ENCODE results near the gene ABL2. TPM values are rescaled to one million over a fixed set of nuclear protein-coding genes. Genes with fewer than 3 reads are reported as not detected.
"Not testable (repeated sequence)": the region's sequence is repeated elsewhere in the genome, so short reads cannot be mapped to it uniquely, and the experiment has no call there.

ABL2 gene
- polyA plus RNA-seq (2012; ENCODE audit: insufficient read depth, insufficient read length) = 4.2 TPM

GRCh38 chr1:179229214-179230140 lies at the start of gene ABL2:
Gene ABL2, minus strand, starts transcription at chr1:179229677. Its CDS starts 280 bp downstream, at chr1:179229397.
- H3K4me3 ChIP-seq (ENCODE audit: low read length) = peak within 1 kb of the TSS; percentile 74
- no peak for DNase-seq (ENCODE audit: low read depth, low spot score)

GRCh38 chr1:179278920-179279319 lies 49.4 kb upstream of the ABL2 start:
- no peak overlapping the region for H3K4me3 ChIP-seq (ENCODE audit: low read length)
- DNase-seq (ENCODE audit: low read depth, low spot score) = no peak

GRCh38 chr1:179274424-179274823 lies 44.9 kb upstream of the ABL2 start:
- not testable (repeated sequence) for DNase-seq (ENCODE audit: low read depth, low spot score); H3K4me3 ChIP-seq (ENCODE audit: low read length)

GRCh38 chr1:179269071-179269470 lies 39.6 kb upstream of the ABL2 start:
- no peak for DNase-seq (ENCODE audit: low read depth, low spot score)
- H3K4me3 ChIP-seq (ENCODE audit: low read length) = no peak overlapping the region

GRCh38 chr1:179264507-179264906 lies 35.0 kb upstream of the ABL2 start:
- no peak overlapping the region for H3K4me3 ChIP-seq (ENCODE audit: low read length)
- no peak for DNase-seq (ENCODE audit: low read depth, low spot score)

GRCh38 chr1:179263121-179263520 lies 33.6 kb upstream of the ABL2 start:
- DNase-seq (ENCODE audit: low read depth, low spot score) = no peak

GRCh38 chr1:179262183-179262582 lies 32.7 kb upstream of the ABL2 start:
- no peak overlapping the region for H3K4me3 ChIP-seq (ENCODE audit: low read length)

More at GRCh38 chr1:179263121-179263520, 33.6 kb upstream of the ABL2 start:
- no peak overlapping the region for H3K4me3 ChIP-seq (ENCODE audit: low read length)

GRCh38 chr1:179253286-179253972 lies 24.0 kb upstream of the ABL2 start:
- H3K4me3 ChIP-seq (ENCODE audit: low read length) = no peak overlapping the region
- no peak for DNase-seq (ENCODE audit: low read depth, low spot score)

More at GRCh38 chr1:179262183-179262582, 32.7 kb upstream of the ABL2 start:
- DNase-seq (ENCODE audit: low read depth, low spot score) = no peak

GRCh38 chr1:179252606-179253005 lies 23.1 kb upstream of the ABL2 start:
- no peak overlapping the region for H3K4me3 ChIP-seq (ENCODE audit: low read length)
- no peak for DNase-seq (ENCODE audit: low read depth, low spot score)

GRCh38 chr1:179251675-179252074 lies 22.2 kb upstream of the ABL2 start:
- no peak overlapping the region for H3K4me3 ChIP-seq (ENCODE audit: low read length)
- DNase-seq (ENCODE audit: low read depth, low spot score) = no peak

GRCh38 chr1:179247923-179248322 lies 18.4 kb upstream of the ABL2 start:
- DNase-seq (ENCODE audit: low read depth, low spot score) = no peak
- H3K4me3 ChIP-seq (ENCODE audit: low read length) = no peak overlapping the region

GRCh38 chr1:179245426-179245825 lies 15.9 kb upstream of the ABL2 start:
- DNase-seq (ENCODE audit: low read depth, low spot score); H3K4me3 ChIP-seq (ENCODE audit: low read length): not testable (repeated sequence)

- no peak overlapping the region for H3K4me3 ChIP-seq (ENCODE audit: low read length)
- no peak for DNase-seq (ENCODE audit: low read depth, low spot score)
Measured at GRCh38 chr1:179241530-179242097, 12.1 kb upstream of the ABL2 start.

GRCh38 chr1:179237222-179237621 lies 7.7 kb upstream of the ABL2 start:
- DNase-seq (ENCODE audit: low read depth, low spot score) = no peak
- H3K4me3 ChIP-seq (ENCODE audit: low read length) = no peak overlapping the region

- H3K4me3 ChIP-seq (ENCODE audit: low read length) = no peak overlapping the region
- DNase-seq (ENCODE audit: low read depth, low spot score) = no peak
Measured at GRCh38 chr1:179234863-179235262, 5.4 kb upstream of the ABL2 start.

GRCh38 chr1:179231923-179232322 lies 2.4 kb upstream of the ABL2 start:
- no peak overlapping the region for H3K4me3 ChIP-seq (ENCODE audit: low read length)
- DNase-seq (ENCODE audit: low read depth, low spot score) = no peak

- H3K4me3 ChIP-seq (ENCODE audit: low read length) = no peak overlapping the region
- no peak for DNase-seq (ENCODE audit: low read depth, low spot score)
Measured at GRCh38 chr1:179230721-179231120, 1.2 kb upstream of the ABL2 start.

GRCh38 chr1:179230251-179230650 lies 774 bp upstream of the ABL2 start:
- H3K4me3 ChIP-seq (ENCODE audit: low read length) = peak overlapping the region; percentile 67
- no peak for DNase-seq (ENCODE audit: low read depth, low spot score)

- peak overlapping the region; percentile 74 for H3K4me3 ChIP-seq (ENCODE audit: low read length)
- no peak for DNase-seq (ENCODE audit: low read depth, low spot score)
Measured at GRCh38 chr1:179228783-179229213, 679 bp downstream of the ABL2 start.

- no peak for DNase-seq (ENCODE audit: low read depth, low spot score)
Measured at GRCh38 chr1:179226738-179227137, 2.7 kb downstream of the ABL2 start.

More at GRCh38 chr1:179226738-179227137, 2.7 kb downstream of the ABL2 start:
- H3K4me3 ChIP-seq (ENCODE audit: low read length) = no peak overlapping the region
